ENCODE results near the gene OTULIN.

OTULIN gene

GRCh38 chr5:14729448-14730385, 65.2 kb downstream of the OTULIN start:
- Histone ChIP-seq H3K27me3 (ENCODE audit: control insufficient read depth, insufficient read depth, low read length) (no peaks in the 10 kb centered on the region), H3K4me1 (ENCODE audit: control insufficient read depth, insufficient read depth, low read length) (no peaks in the 10 kb centered on the region), H3K27ac (ENCODE audit: low read depth, low read length) (no peak overlapping the region), H3K4me3 (ENCODE audit: low read length) (no peak overlapping the region), H3K9ac (ENCODE audit: low read length) (no peak overlapping the region), H3K36me3 (ENCODE audit: control insufficient read depth, insufficient read depth, low read length) (peaks cover 4% of the 10 kb centered on the region)

GRCh38 chr5:14730466-14730865, 65.9 kb downstream of the OTULIN start:
- Histone ChIP-seq H3K4me3 (ENCODE audit: low read length) (no peak overlapping the region), H3K4me1 (ENCODE audit: control insufficient read depth, insufficient read depth, low read length) (no peaks in the 10 kb centered on the region), H3K27me3 (ENCODE audit: control insufficient read depth, insufficient read depth, low read length) (no peaks in the 10 kb centered on the region), H3K36me3 (ENCODE audit: control insufficient read depth, insufficient read depth, low read length) (peaks cover 4% of the 10 kb centered on the region), H3K9ac (ENCODE audit: low read length) (no peak overlapping the region), H3K27ac (ENCODE audit: low read depth, low read length) (no peak overlapping the region)

- H3K36me3 ChIP-seq (ENCODE audit: control insufficient read depth, insufficient read depth, low read length), result peaks cover 4% of the 10 kb centered on the region
- H3K9ac ChIP-seq (ENCODE audit: low read length), result no peak overlapping the region
- H3K4me3 ChIP-seq (ENCODE audit: low read length), result no peak overlapping the region
- H3K4me1 ChIP-seq (ENCODE audit: control insufficient read depth, insufficient read depth, low read length), result no peaks in the 10 kb centered on the region
- H3K27ac ChIP-seq (ENCODE audit: low read depth, low read length), result no peak overlapping the region
- H3K27me3 ChIP-seq (ENCODE audit: control insufficient read depth, insufficient read depth, low read length), result no peaks in the 10 kb centered on the region
These were observed 66.4 kb downstream of the OTULIN start for GRCh38 chr5:14730881-14731280.

GRCh38 chr5:14732991-14733390, 68.5 kb downstream of the OTULIN start:
- Histone ChIP-seq H3K4me1 (ENCODE audit: control insufficient read depth, insufficient read depth, low read length) (no peaks in the 10 kb centered on the region), H3K27ac (ENCODE audit: low read depth, low read length) (no peak overlapping the region), H3K27me3 (ENCODE audit: control insufficient read depth, insufficient read depth, low read length) (no peaks in the 10 kb centered on the region), H3K4me3 (ENCODE audit: low read length) (no peak overlapping the region), H3K36me3 (ENCODE audit: control insufficient read depth, insufficient read depth, low read length) (peaks cover 16% of the 10 kb centered on the region), H3K9ac (ENCODE audit: low read length) (no peak overlapping the region)

GRCh38 chr5:14733661-14734060, 69.1 kb downstream of the OTULIN start:
- no peaks in the 10 kb centered on the region for H3K27me3 ChIP-seq (ENCODE audit: control insufficient read depth, insufficient read depth, low read length)
- no peak overlapping the region for H3K27ac ChIP-seq (ENCODE audit: low read depth, low read length)
- H3K9ac ChIP-seq (ENCODE audit: low read length), result no peak overlapping the region
- no peak overlapping the region for H3K4me3 ChIP-seq (ENCODE audit: low read length)
- H3K36me3 ChIP-seq (ENCODE audit: control insufficient read depth, insufficient read depth, low read length), result peaks cover 16% of the 10 kb centered on the region
- H3K4me1 ChIP-seq (ENCODE audit: control insufficient read depth, insufficient read depth, low read length), result no peaks in the 10 kb centered on the region

- Histone ChIP-seq H3K27ac (ENCODE audit: low read depth, low read length) (no peak overlapping the region), H3K36me3 (ENCODE audit: control insufficient read depth, insufficient read depth, low read length) (peaks cover 16% of the 10 kb centered on the region), H3K9ac (ENCODE audit: low read length) (no peak overlapping the region), H3K4me3 (ENCODE audit: low read length) (no peak overlapping the region), H3K27me3 (ENCODE audit: control insufficient read depth, insufficient read depth, low read length) (no peaks in the 10 kb centered on the region), H3K4me1 (ENCODE audit: control insufficient read depth, insufficient read depth, low read length) (no peaks in the 10 kb centered on the region)
These were observed 69.9 kb downstream of the OTULIN start for GRCh38 chr5:14734396-14734795.

- Histone ChIP-seq H3K27ac (ENCODE audit: low read depth, low read length) (no peak overlapping the region), H3K9ac (ENCODE audit: low read length) (no peak overlapping the region), H3K36me3 (ENCODE audit: control insufficient read depth, insufficient read depth, low read length) (peaks cover 16% of the 10 kb centered on the region), H3K27me3 (ENCODE audit: control insufficient read depth, insufficient read depth, low read length) (no peaks in the 10 kb centered on the region), H3K4me1 (ENCODE audit: control insufficient read depth, insufficient read depth, low read length) (no peaks in the 10 kb centered on the region), H3K4me3 (ENCODE audit: low read length) (no peak overlapping the region)
These were observed 71.4 kb downstream of the OTULIN start for GRCh38 chr5:14735944-14736343.

- Histone ChIP-seq H3K27ac (ENCODE audit: low read depth, low read length) (no peak overlapping the region), H3K27me3 (ENCODE audit: control insufficient read depth, insufficient read depth, low read length) (no peaks in the 10 kb centered on the region), H3K36me3 (ENCODE audit: control insufficient read depth, insufficient read depth, low read length) (peaks cover 18% of the 10 kb centered on the region)
These were observed 72.8 kb downstream of the OTULIN start for GRCh38 chr5:14737291-14737690.

GRCh38 chr5:14738050-14738449, 73.5 kb downstream of the OTULIN start:
- Histone ChIP-seq H3K27me3 (ENCODE audit: control insufficient read depth, insufficient read depth, low read length) (no peaks in the 10 kb centered on the region), H3K4me1 (ENCODE audit: control insufficient read depth, insufficient read depth, low read length) (no peaks in the 10 kb centered on the region), H3K4me3 (ENCODE audit: low read length) (no peak overlapping the region), H3K36me3 (ENCODE audit: control insufficient read depth, insufficient read depth, low read length) (peaks cover 16% of the 10 kb centered on the region), H3K27ac (ENCODE audit: low read depth, low read length) (no peak overlapping the region), H3K9ac (ENCODE audit: low read length) (no peak overlapping the region)

More at GRCh38 chr5:14737291-14737690, 72.8 kb downstream of the OTULIN start:
- Histone ChIP-seq H3K9ac (ENCODE audit: low read length) (no peak overlapping the region), H3K4me3 (ENCODE audit: low read length) (no peak overlapping the region), H3K4me1 (ENCODE audit: control insufficient read depth, insufficient read depth, low read length) (no peaks in the 10 kb centered on the region)

- Histone ChIP-seq H3K4me1 (ENCODE audit: control insufficient read depth, insufficient read depth, low read length) (no peaks in the 10 kb centered on the region), H3K36me3 (ENCODE audit: control insufficient read depth, insufficient read depth, low read length) (peaks cover 17% of the 10 kb centered on the region), H3K27me3 (ENCODE audit: control insufficient read depth, insufficient read depth, low read length) (no peaks in the 10 kb centered on the region), H3K4me3 (ENCODE audit: low read length) (no peak overlapping the region), H3K27ac (ENCODE audit: low read depth, low read length) (no peak overlapping the region), H3K9ac (ENCODE audit: low read length) (no peak overlapping the region)
These were observed 75.0 kb downstream of the OTULIN start for GRCh38 chr5:14739538-14739937.

GRCh38 chr5:14739981-14740380, 75.5 kb downstream of the OTULIN start:
- H3K9ac ChIP-seq (ENCODE audit: low read length), result no peak overlapping the region
- no peak overlapping the region for H3K4me3 ChIP-seq (ENCODE audit: low read length)
- no peaks in the 10 kb centered on the region for H3K27me3 ChIP-seq (ENCODE audit: control insufficient read depth, insufficient read depth, low read length)
- no peaks in the 10 kb centered on the region for H3K4me1 ChIP-seq (ENCODE audit: control insufficient read depth, insufficient read depth, low read length)
- H3K36me3 ChIP-seq (ENCODE audit: control insufficient read depth, insufficient read depth, low read length), result peaks cover 17% of the 10 kb centered on the region
- H3K27ac ChIP-seq (ENCODE audit: low read depth, low read length), result no peak overlapping the region

GRCh38 chr5:14741131-14741530, 76.6 kb downstream of the OTULIN start:
- Histone ChIP-seq H3K4me1 (ENCODE audit: control insufficient read depth, insufficient read depth, low read length) (no peaks in the 10 kb centered on the region), H3K9ac (ENCODE audit: low read length) (no peak overlapping the region), H3K36me3 (ENCODE audit: control insufficient read depth, insufficient read depth, low read length) (peaks cover 19% of the 10 kb centered on the region), H3K27ac (ENCODE audit: low read depth, low read length) (no peak overlapping the region), H3K27me3 (ENCODE audit: control insufficient read depth, insufficient read depth, low read length) (no peaks in the 10 kb centered on the region), H3K4me3 (ENCODE audit: low read length) (no peak overlapping the region)
